Measurements from ENCODE around the gene NUDT16L1. TPM values are rescaled to one million over a fixed set of nuclear protein-coding genes. Genes with fewer than 3 reads are reported as not detected.
"Not testable (repeated sequence)": the region's sequence is repeated elsewhere in the genome, so short reads cannot be mapped to it uniquely, and the experiment has no call there.

NUDT16L1 gene
- total and polyA plus RNA-seq, 4 donors: 11.1 to 28.3 (median 20.7) TPM

DNA sequence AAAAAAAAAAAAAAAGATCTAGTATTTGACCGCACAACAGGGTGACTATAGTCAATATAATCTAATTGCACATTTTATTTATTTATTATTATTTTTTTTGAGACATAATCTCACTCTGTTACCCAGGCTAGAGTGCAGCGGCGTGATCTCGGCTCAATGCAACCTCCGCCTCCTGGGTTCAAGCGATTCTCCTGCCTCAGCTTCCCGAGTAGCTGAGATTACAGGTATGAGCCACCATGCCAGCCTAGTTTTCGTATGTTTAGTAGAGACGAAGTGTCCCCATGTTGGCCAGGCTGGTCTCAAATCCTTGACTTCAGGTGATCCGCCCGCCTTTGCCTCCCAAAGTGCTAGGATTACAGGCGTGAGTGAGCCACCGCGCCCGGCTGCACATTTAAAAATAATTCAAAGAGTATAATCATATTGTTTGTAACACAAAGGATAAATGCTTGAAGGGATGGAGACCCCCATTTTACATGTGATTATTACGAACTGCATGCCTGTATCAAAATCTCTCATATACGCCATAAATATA, 39.9 kb downstream of the NUDT16L1 start:
- no peak overlapping the region for H3K27ac ChIP-seq (ENCODE audit: low read depth in 1 of 2, low read length in 2 of 2)
- H3K27me3 ChIP-seq (ENCODE audit: control insufficient read depth in 1 of 2, insufficient read depth in 2 of 2, low read length in 1 of 2): no peaks in the 10 kb centered on the region
- ATAC-seq (ENCODE audit: low FRiP score): no peak
- no peaks in the 10 kb centered on the region for H3K9me3 ChIP-seq (ENCODE audit: control insufficient read depth, low read length)
- intact Hi-C loops (cut with DNase I): no loop called here
- WGBS, 2 donors: 26 to 31% methylated on average over 17 of the region's 17 CpGs
- peak overlapping the region; percentile 64 to 84 for H3K4me3 ChIP-seq (ENCODE audit: low read length in 2 of 2)
- H3K36me3 ChIP-seq (ENCODE audit: control insufficient read depth in 1 of 2, insufficient read depth in 2 of 2, low read length in 1 of 2): no peaks in the 10 kb centered on the region
- no peaks in the 10 kb centered on the region for H3K4me1 ChIP-seq (ENCODE audit: control insufficient read depth in 1 of 2, insufficient read depth in 2 of 2, low read length in 2 of 2)
- no peak for DNase-seq

DNA sequence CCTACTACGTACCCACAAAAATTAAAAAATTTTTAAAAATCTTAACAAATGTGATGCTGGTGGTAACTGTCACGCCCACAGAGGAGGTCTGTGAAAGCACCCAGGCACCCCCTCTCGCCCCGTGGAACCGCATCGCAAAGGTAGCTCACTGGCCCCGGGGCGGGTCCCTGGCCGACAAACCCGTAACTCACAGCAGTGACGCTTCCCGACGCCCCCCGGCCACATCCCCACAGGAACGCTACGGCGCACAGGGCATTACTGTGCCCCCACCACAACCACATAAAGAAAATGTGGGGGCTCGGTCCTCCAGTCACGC, 40.3 kb downstream of the NUDT16L1 start:
- Histone ChIP-seq H3K9me3 (ENCODE audit: control insufficient read depth, low read length) (no peaks in the 10 kb centered on the region), H3K27ac (ENCODE audit: low read depth in 1 of 2, low read length in 2 of 2) (no peak overlapping the region), H3K4me3 (ENCODE audit: low read length in 2 of 2) (peak overlapping the region; percentile 64 to 84), H3K36me3 (ENCODE audit: control insufficient read depth in 1 of 2, insufficient read depth in 2 of 2, low read length in 1 of 2) (no peaks in the 10 kb centered on the region), H3K4me1 (ENCODE audit: control insufficient read depth in 1 of 2, insufficient read depth in 2 of 2, low read length in 2 of 2) (no peaks in the 10 kb centered on the region), H3K27me3 (ENCODE audit: control insufficient read depth in 1 of 2, insufficient read depth in 2 of 2, low read length in 1 of 2) (no peaks in the 10 kb centered on the region)
- 0 to 1% methylated on average over 19 of the region's 19 CpGs for WGBS, 2 donors
- intact Hi-C loops (cut with DNase I): loop anchor here in 1 of 2 donors (1.0 kb wide), 1 partner anchor 69 kb away; the partner anchor contains the start of gene ROGDI
- ATAC-seq (ENCODE audit: low FRiP score): no peak
- no peak for DNase-seq

DNA sequence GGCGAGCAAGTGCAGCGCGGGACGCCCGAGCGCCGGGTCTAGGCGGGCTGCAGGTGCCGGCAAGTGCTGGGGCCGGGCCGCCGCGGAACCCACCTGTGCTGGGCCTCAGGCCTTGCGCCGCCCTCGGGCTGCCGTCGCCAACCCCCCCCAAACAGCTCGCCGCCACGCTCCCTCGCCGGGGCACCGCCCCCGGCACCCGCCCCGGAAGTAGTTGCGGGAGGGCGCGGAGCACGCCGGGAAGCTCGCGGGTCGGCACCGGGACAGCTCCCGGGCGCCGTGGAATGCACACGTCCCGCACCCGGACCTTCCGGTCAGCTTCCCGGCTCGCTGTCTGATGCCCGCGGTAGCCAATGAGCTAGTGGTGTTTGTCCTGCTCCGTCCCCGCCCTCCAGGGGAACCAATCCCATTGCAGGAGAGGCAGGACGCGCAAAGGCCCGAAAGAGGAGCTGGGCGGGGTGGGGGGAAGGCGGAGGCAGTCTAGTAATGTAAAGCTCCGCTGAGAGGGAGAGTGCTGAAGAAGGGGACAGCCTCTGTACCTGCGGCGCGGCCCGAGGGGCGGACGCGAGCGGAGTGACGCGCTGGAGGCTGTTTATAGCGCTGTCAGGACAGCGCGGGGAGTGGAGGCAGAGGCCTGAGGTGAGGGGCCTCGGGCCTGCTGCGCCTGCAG, 40.8 kb downstream of the NUDT16L1 start, which contains the start of the genes ANKS3 and DNAAF8:
Gene ANKS3 (minus strand): TSS at position 209 of the 667 bp plus-strand sequence. CDS start 4,122 bp downstream, outside the sequence.
Gene DNAAF8 (plus strand): TSS at position 475 of the 667 bp plus-strand sequence. CDS start 1,978 bp downstream, outside the sequence.
- Histone ChIP-seq H3K4me3 (ENCODE audit: low read length in 2 of 2) (peak within 1 kb of the TSS; percentile 74 to 84), H3K4me1 (ENCODE audit: control insufficient read depth in 1 of 2, insufficient read depth in 2 of 2, low read length in 2 of 2) (no peaks in the 10 kb centered on the region), H3K27me3 (ENCODE audit: control insufficient read depth in 1 of 2, insufficient read depth in 2 of 2, low read length in 1 of 2) (no peaks in the 10 kb centered on the region), H3K9me3 (ENCODE audit: control insufficient read depth, low read length) (no peaks in the 10 kb centered on the region), H3K27ac (ENCODE audit: low read depth in 1 of 2, low read length in 2 of 2) (peak within 1 kb of the TSS in 1 of 2 donors; percentile 88), H3K36me3 (ENCODE audit: control insufficient read depth in 1 of 2, insufficient read depth in 2 of 2, low read length in 1 of 2) (no peaks in the 10 kb centered on the region)
- intact Hi-C loops (cut with DNase I): loop anchor here in 1 of 2 donors (1.0 kb wide), 1 partner anchor 68 kb away; the partner anchor contains the start of gene ROGDI
- WGBS, 2 donors: 0% methylated on average over 55 to 70 of the region's 70 CpGs
- ATAC-seq (ENCODE audit: low FRiP score) (peak; percentile 96), DNase-seq (peak; percentile 98)

DNA sequence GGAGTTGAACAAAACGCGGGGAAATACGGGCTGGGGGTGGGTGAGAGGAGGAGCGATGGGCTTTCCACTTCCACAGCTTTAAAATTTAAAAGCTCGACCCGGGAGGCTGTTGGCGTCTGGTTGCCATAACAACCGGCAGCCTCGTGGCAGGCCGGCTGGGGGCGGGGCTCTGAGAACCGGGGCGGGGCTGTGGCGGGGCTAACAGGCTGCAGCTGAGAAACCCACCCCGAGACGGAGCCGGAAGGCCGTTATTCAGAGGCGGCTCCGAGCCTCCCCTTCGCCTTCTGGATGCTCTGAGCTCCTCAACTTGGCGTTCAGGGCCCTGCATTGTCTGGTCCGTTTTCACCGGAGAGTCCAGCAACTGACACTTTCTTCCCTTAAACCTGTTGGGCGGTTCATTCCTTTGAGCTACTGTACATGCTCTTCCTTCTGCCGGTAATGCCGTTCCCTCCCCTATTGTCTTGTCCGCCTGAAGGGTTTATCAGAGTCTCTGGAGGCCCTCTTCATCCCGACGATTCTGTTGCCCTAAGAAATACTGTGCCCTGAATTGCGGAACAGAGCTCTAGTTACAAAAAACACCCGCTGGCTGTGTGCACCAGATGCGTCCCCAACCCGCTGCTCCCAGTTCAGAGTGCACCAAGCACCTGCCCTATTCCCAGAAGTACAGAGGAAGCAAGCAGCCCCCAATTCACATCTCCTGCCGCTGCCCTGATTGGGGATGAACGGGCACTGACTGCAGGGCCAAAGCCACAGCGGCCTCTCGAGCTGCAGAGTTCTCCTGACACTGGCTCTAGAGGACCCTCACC, 41.6 kb downstream of the NUDT16L1 start:
- H3K9me3 ChIP-seq (ENCODE audit: control insufficient read depth, low read length): no peaks in the 10 kb centered on the region
- WGBS, 2 donors: 5 to 6% methylated on average over 38 of the region's 38 CpGs
- no peaks in the 10 kb centered on the region for H3K36me3 ChIP-seq (ENCODE audit: control insufficient read depth in 1 of 2, insufficient read depth in 2 of 2, low read length in 1 of 2)
- peak; percentile 92 for ATAC-seq (ENCODE audit: low FRiP score)
- peak overlapping the region in 1 of 2 donors; percentile 88 for H3K27ac ChIP-seq (ENCODE audit: low read depth in 1 of 2, low read length in 2 of 2)
- no peaks in the 10 kb centered on the region for H3K27me3 ChIP-seq (ENCODE audit: control insufficient read depth in 1 of 2, insufficient read depth in 2 of 2, low read length in 1 of 2)
- H3K4me3 ChIP-seq (ENCODE audit: low read length in 2 of 2): peak overlapping the region; percentile 55 to 74
- peak; percentile 94 to 97 for DNase-seq
- no peaks in the 10 kb centered on the region for H3K4me1 ChIP-seq (ENCODE audit: control insufficient read depth in 1 of 2, insufficient read depth in 2 of 2, low read length in 2 of 2)
- intact Hi-C loops (cut with DNase I): loop anchor here in 1 of 2 donors (1.0 kb wide), 1 partner anchor 67 kb away; the partner anchor contains the start of gene ROGDI

DNA sequence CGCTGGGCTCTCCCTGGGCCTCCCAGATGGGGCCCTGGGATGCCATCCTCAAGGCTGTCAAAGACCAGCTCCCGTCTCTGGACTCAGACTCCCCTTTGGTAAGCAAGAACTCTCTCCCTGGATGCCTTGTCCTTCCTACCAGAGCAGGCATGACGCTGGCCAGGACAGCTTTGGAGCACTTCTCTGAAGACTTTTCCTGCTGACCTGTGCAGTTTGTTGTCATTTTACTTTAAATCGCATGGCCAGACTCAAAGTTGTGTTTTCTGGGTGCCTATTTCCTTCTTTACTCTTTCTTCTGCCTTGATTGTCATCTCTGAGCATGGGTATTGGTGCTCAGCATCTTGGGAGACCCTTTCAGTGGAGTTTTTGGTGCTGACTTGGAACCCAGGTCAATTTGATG, 43.2 kb downstream of the NUDT16L1 start:
- ATAC-seq (ENCODE audit: low FRiP score): no peak
- Histone ChIP-seq H3K27ac (ENCODE audit: low read depth in 1 of 2, low read length in 2 of 2) (no peak overlapping the region), H3K9me3 (ENCODE audit: control insufficient read depth, low read length) (no peaks in the 10 kb centered on the region), H3K4me1 (ENCODE audit: control insufficient read depth in 1 of 2, insufficient read depth in 2 of 2, low read length in 2 of 2) (no peaks in the 10 kb centered on the region), H3K27me3 (ENCODE audit: control insufficient read depth in 1 of 2, insufficient read depth in 2 of 2, low read length in 1 of 2) (no peaks in the 10 kb centered on the region), H3K36me3 (ENCODE audit: control insufficient read depth in 1 of 2, insufficient read depth in 2 of 2, low read length in 1 of 2) (no peaks in the 10 kb centered on the region), H3K4me3 (ENCODE audit: low read length in 2 of 2) (no peak overlapping the region)
- 86 to 88% methylated on average over 4 of the region's 4 CpGs for WGBS, 2 donors
- intact Hi-C loops (cut with DNase I): no loop called here
- no peak for DNase-seq

DNA sequence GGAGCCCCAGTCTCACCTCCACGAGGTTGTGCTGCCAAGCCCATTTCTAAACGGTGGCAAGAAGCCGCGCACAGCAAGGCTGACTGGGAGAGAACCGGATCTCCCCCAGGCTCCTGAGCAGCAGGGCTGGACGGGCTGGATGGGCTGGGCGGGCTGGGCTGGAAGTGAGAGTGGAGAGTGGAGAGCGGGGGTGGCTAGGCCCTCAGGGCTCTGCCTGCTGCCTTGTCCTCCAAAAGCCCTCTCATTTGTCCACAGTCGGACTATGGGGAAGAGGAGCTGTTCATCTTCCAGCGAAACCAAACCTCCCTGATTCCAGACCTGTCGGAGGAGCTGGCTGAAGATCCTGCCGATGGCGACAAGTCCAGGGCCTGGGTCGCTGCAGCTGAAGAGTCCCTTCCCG, 44.2 kb downstream of the NUDT16L1 start:
- H3K36me3 ChIP-seq (ENCODE audit: control insufficient read depth in 1 of 2, insufficient read depth in 2 of 2, low read length in 1 of 2): no peaks in the 10 kb centered on the region
- ATAC-seq (ENCODE audit: low FRiP score): no peak
- no peak overlapping the region for H3K27ac ChIP-seq (ENCODE audit: low read depth in 1 of 2, low read length in 2 of 2)
- no peak for DNase-seq
- no peaks in the 10 kb centered on the region for H3K9me3 ChIP-seq (ENCODE audit: control insufficient read depth, low read length)
- intact Hi-C loops (cut with DNase I): no loop called here
- H3K4me3 ChIP-seq (ENCODE audit: low read length in 2 of 2): no peak overlapping the region
- no peaks in the 10 kb centered on the region for H3K27me3 ChIP-seq (ENCODE audit: control insufficient read depth in 1 of 2, insufficient read depth in 2 of 2, low read length in 1 of 2)
- WGBS, 2 donors: 82 to 83% methylated on average over 15 of the region's 15 CpGs
- H3K4me1 ChIP-seq (ENCODE audit: control insufficient read depth in 1 of 2, insufficient read depth in 2 of 2, low read length in 2 of 2): no peaks in the 10 kb centered on the region

DNA sequence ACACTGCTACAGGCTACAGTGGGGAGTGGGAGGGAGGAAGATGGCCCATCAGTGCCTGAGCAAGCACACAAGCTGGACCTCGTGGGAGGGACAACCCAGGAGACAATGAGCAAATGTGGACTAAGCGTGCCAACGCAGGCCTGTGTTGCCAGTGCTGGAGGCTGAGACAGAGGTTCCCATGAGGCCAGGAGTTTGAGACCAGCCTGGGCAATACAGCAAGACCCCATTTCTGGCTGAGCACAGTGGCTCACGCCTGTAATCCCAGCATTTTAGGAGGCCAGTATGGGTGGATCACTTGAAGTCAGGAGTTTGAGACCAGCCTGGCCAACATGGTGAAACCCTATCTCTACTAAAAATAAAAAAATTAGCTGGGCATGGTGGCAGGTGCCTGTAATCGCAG, 45.0 kb downstream of the NUDT16L1 start:
- H3K27me3 ChIP-seq (ENCODE audit: control insufficient read depth in 1 of 2, insufficient read depth in 2 of 2, low read length in 1 of 2); intact Hi-C loops (cut with DNase I); H3K9me3 ChIP-seq (ENCODE audit: control insufficient read depth, low read length); DNase-seq; ATAC-seq (ENCODE audit: low FRiP score); H3K4me1 ChIP-seq (ENCODE audit: control insufficient read depth in 1 of 2, insufficient read depth in 2 of 2, low read length in 2 of 2); H3K4me3 ChIP-seq (ENCODE audit: low read length in 2 of 2); H3K27ac ChIP-seq (ENCODE audit: low read depth in 1 of 2, low read length in 2 of 2); H3K36me3 ChIP-seq (ENCODE audit: control insufficient read depth in 1 of 2, insufficient read depth in 2 of 2, low read length in 1 of 2): not testable (repeated sequence)
- 76 to 78% methylated on average over 5 of the region's 5 CpGs for WGBS, 2 donors

DNA sequence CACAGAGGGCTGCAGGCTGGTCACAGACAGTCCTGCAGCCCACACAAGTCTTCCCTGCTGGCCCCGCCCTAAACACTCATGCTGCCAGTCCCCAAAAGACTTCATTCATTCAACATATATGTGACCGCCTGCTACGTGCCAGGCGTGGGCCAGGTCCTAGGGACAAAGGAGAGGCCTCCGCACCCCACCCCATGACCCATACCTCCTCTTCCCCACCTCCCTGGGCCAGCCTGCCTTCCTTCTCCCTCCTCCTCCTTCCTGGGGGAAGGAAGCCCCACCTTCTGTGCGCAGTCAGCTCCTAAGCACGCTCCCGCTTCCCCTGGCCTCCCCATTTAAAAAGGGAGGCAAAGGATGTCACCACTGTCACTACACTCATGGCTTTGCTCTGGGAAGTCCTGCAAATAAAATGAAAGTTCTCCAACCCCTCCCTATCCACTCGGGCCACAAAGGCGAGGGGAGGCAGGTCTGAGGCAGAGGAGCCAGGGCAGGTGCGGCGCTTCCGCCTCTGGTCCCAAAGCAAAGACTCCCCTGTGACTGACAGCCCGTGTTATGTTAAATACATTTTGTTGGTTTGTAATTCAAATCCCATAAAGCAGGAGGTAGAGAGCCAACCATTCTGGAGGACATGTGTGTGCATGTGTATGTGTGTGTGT, 50.0 kb downstream of the NUDT16L1 start:
- WGBS, 2 donors: 50 to 52% methylated on average over 14 of the region's 14 CpGs
- no peak for DNase-seq
- Histone ChIP-seq H3K27me3 (ENCODE audit: control insufficient read depth in 1 of 2, insufficient read depth in 2 of 2, low read length in 1 of 2) (no peaks in the 10 kb centered on the region), H3K4me3 (ENCODE audit: low read length in 2 of 2) (no peak overlapping the region), H3K4me1 (ENCODE audit: control insufficient read depth in 1 of 2, insufficient read depth in 2 of 2, low read length in 2 of 2) (no peaks in the 10 kb centered on the region), H3K9me3 (ENCODE audit: control insufficient read depth, low read length) (no peaks in the 10 kb centered on the region), H3K36me3 (ENCODE audit: control insufficient read depth in 1 of 2, insufficient read depth in 2 of 2, low read length in 1 of 2) (no peaks in the 10 kb centered on the region), H3K27ac (ENCODE audit: low read depth in 1 of 2, low read length in 2 of 2) (no peak overlapping the region)
- intact Hi-C loops (cut with DNase I): no loop called here
- no peak for ATAC-seq (ENCODE audit: low FRiP score)
